Upper lobe of right lung (tissue), 1 donor: ENCODE data around the gene GMFB. TPM values are rescaled to one million over a fixed set of nuclear protein-coding genes. Genes with fewer than 3 reads are reported as not detected.

Experiments
- ATAC-seq: fragments of 200-7000 bp; cut with Tn5 transposase; one replicate; pipeline ENCODE4 v1.9.1; 2020; ENCODE audit warnings: mild to moderate bottlenecking, moderate library complexity
- DNase-seq: peaks from one replicate; pipeline ENCODE4 v3.0.0-alpha.2; 2020
- H3K27ac ChIP-seq: fragments of 200-600 bp; one replicate; pipeline ENCODE4 v1.8.0; 2022
- H3K27me3 ChIP-seq: fragments of 200-600 bp; one replicate; pipeline ENCODE4 v1.8.0; 2022; ENCODE audit warnings: mild to moderate bottlenecking
- H3K36me3 ChIP-seq: fragments of 200-600 bp; one replicate; pipeline ENCODE4 v1.8.0; 2022
- H3K4me1 ChIP-seq: fragments of 200-600 bp; one replicate; pipeline ENCODE4 v1.8.0; 2022
- H3K4me3 ChIP-seq: fragments of 200-600 bp; one replicate; pipeline ENCODE4 v1.8.0; 2022; ENCODE audit warnings: mild to moderate bottlenecking
- H3K9me3 ChIP-seq: fragments of 200-600 bp; one replicate; pipeline ENCODE4 v1.8.0; 2022
- CTCF ChIP-seq: fragments of 200-600 bp; IDR thresholded peaks from one replicate; pipeline ENCODE4 v1.8.0; 2022; ENCODE audit warnings: antibody characterized with exemption
- intact Hi-C: fragments of 100-400 bp; cut with DNase I; formaldehyde crosslinking; loops from one replicate; pipeline ENCODE4 v1.11.0; 2022
- total RNA-seq: library from RNA; stranded (reverse); fragmentation: NEBNext Ultra II Directional; extraction: Animal tissue kit (Norgen Biotek cat#: 25700); gene quantifications from one replicate; pipeline ENCODE4 v1.2.1, GENCODE V29; 2021
- donor health status: DM: no; HTN: yes; CAD: no; lungs with severe emphysema.

GMFB gene
- total RNA-seq, 1 donor from 2014 or later, result 52.9 TPM

GRCh38 chr14:54533100-54533499 lies 44.3 kb upstream of the GMFB start:
- intact Hi-C loops, result no loop called here

GRCh38 chr14:54532111-54533012 lies 43.6 kb upstream of the GMFB start:
- intact Hi-C loops, result no loop called here
- Histone ChIP-seq H3K4me1 (no peaks in the 10 kb centered on the region), H3K27ac (no peak overlapping the region), H3K36me3 (peaks cover 19% of the 10 kb centered on the region), H3K9me3 (no peaks in the 10 kb centered on the region), H3K4me3 (no peak overlapping the region), H3K27me3 (no peaks in the 10 kb centered on the region)
- DNase-seq, result no peak
- ATAC-seq, result no peak
- TF ChIP-seq CTCF, result no peak

More at GRCh38 chr14:54533100-54533499, 44.3 kb upstream of the GMFB start:
- TF ChIP-seq CTCF, result no peak
- no peaks in the 10 kb centered on the region for H3K27me3 ChIP-seq
- no peak for DNase-seq
- H3K4me1 ChIP-seq, result no peaks in the 10 kb centered on the region
- H3K9me3 ChIP-seq, result no peaks in the 10 kb centered on the region
- peaks cover 18% of the 10 kb centered on the region for H3K36me3 ChIP-seq
- no peak overlapping the region for H3K27ac ChIP-seq
- no peak overlapping the region for H3K4me3 ChIP-seq
- no peak for ATAC-seq

GRCh38 chr14:54529811-54530210 lies 41.0 kb upstream of the GMFB start:
- Histone ChIP-seq H3K9me3 (no peaks in the 10 kb centered on the region), H3K27me3 (no peaks in the 10 kb centered on the region), H3K36me3 (peaks cover 34% of the 10 kb centered on the region), H3K27ac (no peak overlapping the region), H3K4me3 (no peak overlapping the region), H3K4me1 (no peaks in the 10 kb centered on the region)
- TF ChIP-seq CTCF, result no peak
- intact Hi-C loops, result no loop called here
- no peak for ATAC-seq
- DNase-seq, result no peak

GRCh38 chr14:54528973-54529372 lies 40.2 kb upstream of the GMFB start:
- DNase-seq, result no peak
- no peak for ATAC-seq
- H3K36me3 ChIP-seq, result peaks cover 42% of the 10 kb centered on the region
- no peaks in the 10 kb centered on the region for H3K4me1 ChIP-seq
- no peaks in the 10 kb centered on the region for H3K27me3 ChIP-seq
- TF ChIP-seq CTCF, result no peak
- no peak overlapping the region for H3K27ac ChIP-seq
- no peaks in the 10 kb centered on the region for H3K9me3 ChIP-seq
- no peak overlapping the region for H3K4me3 ChIP-seq
- intact Hi-C loops, result no loop called here

GRCh38 chr14:54524410-54524809 lies 35.6 kb upstream of the GMFB start:
- Histone ChIP-seq H3K27me3 (no peaks in the 10 kb centered on the region), H3K36me3 (peaks cover 56% of the 10 kb centered on the region), H3K4me3 (no peak overlapping the region), H3K9me3 (no peaks in the 10 kb centered on the region), H3K27ac (no peak overlapping the region), H3K4me1 (no peaks in the 10 kb centered on the region)
- intact Hi-C loops, result no loop called here
- DNase-seq (no peak), ATAC-seq (no peak)
- no peak for TF ChIP-seq CTCF
